Ecto neural progenitor cell (in vitro differentiated cells): Measurements from ENCODE around the gene BEND3.
"Not testable (repeated sequence)": the region's sequence is repeated elsewhere in the genome, so short reads cannot be mapped to it uniquely, and the experiment has no call there.

Experiments
- DNase-seq: peaks from one replicate; pipeline ENCODE4 v3.0.0-alpha.2; 2018; ENCODE audit warnings: low spot score

Gene BEND3

DNA sequence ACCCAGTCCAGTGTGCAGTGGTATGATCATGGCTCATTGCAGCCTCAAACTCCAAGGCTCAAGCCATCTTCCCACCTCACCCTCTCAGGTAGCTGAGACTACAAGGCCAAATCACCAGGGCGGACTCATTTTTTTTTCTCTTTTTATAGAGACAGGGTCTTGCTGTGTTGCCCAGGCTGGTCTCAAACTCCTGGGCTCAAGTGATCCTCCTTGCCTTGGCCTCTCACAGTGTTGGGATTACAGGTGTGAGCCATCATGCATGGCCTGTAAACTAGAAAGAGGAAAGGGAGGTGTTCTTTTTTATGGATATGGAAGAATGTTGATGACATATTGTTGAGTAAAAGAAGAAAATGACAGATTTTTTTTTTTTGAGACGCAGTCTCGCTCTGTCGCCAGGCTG, 5.1 kb upstream of the BEND3 start:
- DNase-seq: no peak

DNA sequence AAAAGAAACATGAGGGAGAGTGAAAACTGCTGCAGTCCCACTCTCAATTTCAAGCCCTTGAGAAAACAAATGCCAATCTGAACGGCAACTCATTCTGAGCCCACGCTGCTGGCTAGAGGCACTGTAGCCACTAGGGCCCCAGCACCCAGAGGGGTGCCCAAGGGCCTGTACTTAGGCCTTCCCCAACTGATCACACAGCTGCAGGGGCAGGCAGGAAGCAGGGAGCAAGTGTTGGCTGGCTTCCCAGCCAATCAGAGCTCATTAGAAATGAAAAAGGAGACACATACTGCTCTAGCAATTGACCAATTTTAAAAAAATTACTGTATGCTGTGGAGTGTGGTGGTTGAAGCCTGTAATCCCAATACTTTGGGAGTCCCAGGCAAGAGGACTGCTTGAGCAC, 3.7 kb upstream of the BEND3 start:
- DNase-seq: no peak

GRCh38 chr6:107118540-107118939, 3.2 kb upstream of the BEND3 start:
- not testable (repeated sequence) for DNase-seq

DNA sequence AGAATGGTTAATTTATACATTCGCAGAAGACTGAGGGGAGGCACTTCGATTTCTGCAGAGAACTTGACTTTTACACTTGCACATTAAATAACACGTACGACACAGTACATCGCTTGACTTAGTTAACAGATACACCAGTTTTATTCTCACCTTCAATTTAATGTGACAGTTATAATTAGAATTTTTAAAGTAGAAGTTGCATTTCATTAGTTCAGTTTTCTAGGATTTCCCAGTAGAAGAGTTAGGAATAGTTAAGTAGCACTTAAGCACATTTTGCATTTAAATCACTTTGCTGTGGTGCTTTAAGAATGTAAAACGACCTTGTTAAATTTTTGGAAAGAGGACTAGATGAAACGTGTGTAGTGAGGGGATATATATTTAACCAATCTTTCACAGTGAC, 1.6 kb upstream of the BEND3 start:
- no peak for DNase-seq

GRCh38 chr6:107116328-107116892, 1.1 kb upstream of the BEND3 start:
- DNase-seq: peak; percentile 68

GRCh38 chr6:107115695-107116327, 496 bp upstream of the BEND3 start:
- peak; percentile 87 for DNase-seq

- peak; percentile 88 for DNase-seq
Observed at GRCh38 chr6:107114213-107114925, 946 bp downstream of the BEND3 start.

DNA sequence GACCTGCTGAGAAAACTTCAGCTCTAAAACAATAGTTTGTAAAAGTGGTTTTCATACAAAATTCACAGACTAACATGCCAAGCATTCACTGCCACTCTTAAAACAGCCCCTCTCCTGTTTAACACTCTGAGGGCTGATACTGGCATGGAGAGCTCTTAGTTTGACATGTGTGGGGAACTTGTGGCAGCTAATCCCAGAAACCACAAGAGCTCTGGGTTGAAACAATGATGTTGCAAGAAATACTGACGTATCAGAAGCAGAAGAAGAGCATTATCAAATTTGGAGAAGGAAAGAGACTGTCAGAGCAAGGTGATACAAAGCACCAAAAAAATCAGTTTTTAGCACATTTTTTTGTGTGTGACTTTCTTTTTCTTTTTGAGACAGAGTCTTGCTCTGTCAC, 5.1 kb downstream of the BEND3 start:
- DNase-seq: no peak

DNA sequence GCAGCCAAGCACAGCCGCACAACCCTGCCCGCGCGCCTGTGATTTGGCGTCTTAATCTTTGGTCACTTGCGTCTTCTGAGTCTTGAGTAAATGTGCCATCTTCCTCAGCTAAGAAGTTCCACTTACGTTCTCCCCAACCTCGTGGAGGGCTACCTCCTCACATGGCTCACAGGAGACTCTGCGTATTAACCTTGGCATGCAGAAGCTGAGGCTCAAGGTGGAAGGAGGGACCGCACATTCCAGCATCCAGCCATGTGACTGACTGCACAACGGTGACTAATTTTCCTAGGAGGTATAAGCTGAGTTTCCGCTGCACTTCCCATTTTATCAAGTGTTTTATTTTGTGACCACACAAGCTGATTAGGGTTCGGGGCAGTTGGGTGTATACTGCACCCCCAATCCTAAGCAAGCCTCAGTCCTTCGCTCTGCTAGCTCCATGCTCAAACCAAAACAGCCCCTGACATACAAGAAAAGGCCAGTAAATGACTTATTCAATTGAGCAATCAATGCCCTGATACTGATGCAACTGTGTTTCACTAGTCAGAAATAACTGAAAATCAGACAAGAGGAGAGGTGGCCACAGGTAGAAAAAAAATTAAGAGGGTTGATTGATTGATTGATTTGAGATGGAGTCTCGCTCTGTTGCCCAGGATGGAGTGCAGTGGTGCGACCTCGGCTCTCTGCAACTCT, 7.0 kb downstream of the BEND3 start:
- DNase-seq: no peak

DNA sequence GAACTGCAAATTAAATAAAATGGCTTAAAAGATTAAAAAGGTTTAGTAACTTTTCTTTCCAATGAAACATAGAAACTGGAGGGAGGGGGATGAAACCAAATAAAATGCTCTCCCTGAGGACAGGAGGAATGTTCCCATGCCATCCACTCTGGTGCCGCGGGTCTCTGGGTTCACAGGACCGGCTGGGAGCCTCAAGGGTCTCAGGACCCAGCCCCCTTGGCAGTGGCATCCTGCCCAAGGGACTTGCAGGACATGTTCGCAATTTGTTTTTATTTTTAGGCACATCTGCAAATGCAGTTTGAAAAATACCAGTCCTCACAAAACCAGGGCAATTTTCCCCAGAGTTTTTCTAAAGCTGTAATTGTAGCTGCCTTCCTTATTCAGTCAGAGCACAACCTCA, 7.5 kb downstream of the BEND3 start:
- DNase-seq: no peak

DNA sequence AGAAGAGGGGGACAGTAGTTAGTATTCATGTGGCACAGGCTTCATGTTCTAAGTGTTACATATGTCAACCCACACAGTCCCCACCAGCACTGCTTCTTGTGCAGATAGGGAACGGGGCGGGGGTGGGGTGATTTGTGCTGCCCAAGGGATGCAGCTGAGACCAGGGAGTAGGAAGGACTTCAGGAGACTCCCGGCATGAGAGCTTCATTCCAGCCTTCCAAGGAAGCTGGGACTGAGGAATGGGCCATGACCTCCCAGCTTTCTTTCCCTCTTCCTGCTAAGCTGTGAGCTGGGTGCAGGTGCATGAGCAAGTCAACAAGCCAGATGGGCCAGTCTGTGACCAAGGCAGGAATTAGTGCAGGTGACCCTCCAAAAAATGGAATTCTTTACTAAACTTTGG, 9.2 kb downstream of the BEND3 start:
- no peak for DNase-seq

- no peak for DNase-seq
Observed at GRCh38 chr6:107105511-107106116, 9.7 kb downstream of the BEND3 start.

GRCh38 chr6:107103082-107103481, 12.2 kb downstream of the BEND3 start:
- no peak for DNase-seq

DNA sequence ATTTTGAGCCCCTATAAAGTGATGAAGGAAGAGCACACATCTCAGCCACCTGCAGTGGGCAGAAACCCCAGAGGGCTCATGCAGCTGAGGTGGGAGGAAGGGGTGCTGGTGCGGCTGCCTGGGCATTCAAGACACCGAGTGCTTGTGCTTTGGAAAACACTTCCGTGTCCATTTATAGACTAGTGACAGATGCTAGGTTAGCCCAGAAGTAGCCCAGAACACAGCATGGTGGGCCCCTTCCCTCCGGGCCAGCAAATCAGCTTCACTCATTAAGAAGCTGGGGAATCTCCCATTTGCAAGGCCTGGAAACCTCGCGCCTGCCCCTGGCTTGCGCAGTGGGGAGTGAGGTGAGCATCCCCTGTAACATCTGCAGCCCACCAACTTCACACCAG, 12.9 kb downstream of the BEND3 start:
- no peak for DNase-seq

- no peak for DNase-seq
Observed at GRCh38 chr6:107101686-107102413, 13.5 kb downstream of the BEND3 start.

DNA sequence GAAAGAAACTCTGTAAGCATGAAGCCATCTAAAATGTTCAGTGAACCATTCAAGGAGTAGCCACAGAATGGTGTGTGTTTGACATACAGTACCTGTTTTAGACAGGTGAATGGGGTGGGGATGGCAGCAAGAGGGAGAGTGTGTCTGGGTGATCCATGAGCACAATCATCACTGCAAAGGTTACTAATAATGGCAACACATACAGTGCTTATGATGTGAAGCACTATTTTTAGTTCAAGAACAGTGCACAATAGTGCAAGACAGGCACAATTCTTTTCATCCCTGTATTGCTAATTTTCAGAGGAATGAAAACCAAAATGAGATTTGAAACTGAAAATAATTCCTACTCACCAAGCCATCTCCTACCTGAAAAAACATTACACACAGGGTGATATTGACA, 14.1 kb downstream of the BEND3 start:
- DNase-seq: no peak

- no peak for DNase-seq
Observed at GRCh38 chr6:107098436-107099307, 16.6 kb downstream of the BEND3 start.

DNA sequence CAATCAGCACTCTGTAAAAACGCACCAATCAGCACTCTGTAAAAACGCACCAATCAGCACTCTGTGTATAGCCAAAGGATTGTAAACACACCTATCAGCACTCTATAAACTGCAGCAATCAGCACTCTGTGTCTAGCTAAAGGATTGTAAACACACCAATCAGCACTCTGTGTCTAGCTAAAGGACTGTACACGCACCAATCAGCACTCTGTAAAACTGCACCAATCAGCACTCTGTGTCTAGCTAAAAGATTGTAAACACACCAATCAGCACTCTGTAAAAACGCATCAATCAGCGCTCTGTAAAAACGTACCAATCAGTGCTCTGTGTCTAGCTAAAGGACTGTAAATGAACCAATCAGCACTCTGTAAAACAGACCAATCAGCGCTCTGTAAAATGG, 30.9 kb downstream of the BEND3 start:
- DNase-seq: not testable (repeated sequence)

DNA sequence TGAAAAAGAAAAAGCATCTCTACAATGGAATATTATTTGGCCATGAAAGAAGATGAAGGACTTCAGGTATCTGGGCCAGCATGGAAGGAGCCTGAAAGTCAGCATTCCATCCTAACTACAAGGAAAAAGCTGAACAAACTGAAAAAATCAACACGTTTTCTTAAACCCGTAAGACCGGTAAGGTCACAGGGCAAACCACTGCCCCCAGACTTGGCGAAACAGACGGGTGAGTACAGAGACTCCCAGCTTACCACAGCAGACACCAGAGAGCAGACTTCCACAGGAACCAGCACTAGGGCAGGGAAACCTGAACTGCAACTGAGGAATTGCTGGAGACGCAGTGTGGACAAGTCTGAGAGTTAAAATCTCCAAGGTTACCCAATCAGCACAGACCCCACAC, 31.4 kb downstream of the BEND3 start:
- no peak for DNase-seq

- DNase-seq: no peak
Observed at GRCh38 chr6:107083047-107083768, 32.1 kb downstream of the BEND3 start.
